Lung (tissue), 12 donors: ENCODE results near the gene DRD2. TPM values are rescaled to one million over a fixed set of nuclear protein-coding genes. Genes with fewer than 3 reads are reported as not detected.

Experiments
- ATAC-seq: fragments of 200-7000 bp; cut with Tn5 transposase; one replicate; pipeline ENCODE4 v1.9.1; 2020; ENCODE audit warnings: moderate number of reproducible peaks; ENCODE audit not compliant: insufficient read depth, low FRiP score
- DNase-seq, 3 donors: peaks; one replicate each; pipeline ENCODE4 v3.0.0-alpha.2; 2013 to 2017
- H3K27ac ChIP-seq, 2 donors: one replicate each; pipeline ENCODE4 v1.5.1; 2013; ENCODE audit warnings: mild to moderate bottlenecking in 2 of 2, moderate library complexity in 2 of 2, control low read depth in 1 of 2, inconsistent platforms in 1 of 2, low read depth in 1 of 2, low read length in 1 of 2
- H3K27me3 ChIP-seq, 3 donors: one replicate each; pipeline ENCODE4 v1.5.1; 2013; ENCODE audit warnings: low read length in 2 of 3; ENCODE audit not compliant: control insufficient read depth in 3 of 3, insufficient read depth in 3 of 3
- H3K36me3 ChIP-seq, 4 donors: one replicate each; pipeline ENCODE4 v1.5.1; 2013; ENCODE audit warnings: low read length in 4 of 4, mild to moderate bottlenecking in 1 of 4, moderate library complexity in 1 of 4; ENCODE audit not compliant: control insufficient read depth in 4 of 4, insufficient read depth in 4 of 4
- H3K4me1 ChIP-seq, 5 donors: one replicate each; pipeline ENCODE4 v1.5.1; 2013; ENCODE audit warnings: low read length in 5 of 5, mild to moderate bottlenecking in 2 of 5, moderate library complexity in 1 of 5; ENCODE audit not compliant: control insufficient read depth in 5 of 5, insufficient read depth in 5 of 5
- H3K4me3 ChIP-seq: one replicate; pipeline ENCODE4 v1.5.1; 2013; ENCODE audit warnings: mild to moderate bottlenecking, control low read depth, moderate library complexity
- H3K9ac ChIP-seq, 2 donors: one replicate each; pipeline ENCODE4 v1.5.1; 2013; ENCODE audit warnings: low read length in 2 of 2, control low read depth in 1 of 2; ENCODE audit not compliant: insufficient read depth in 1 of 2
- H3K9me3 ChIP-seq, 4 donors: one replicate each; pipeline ENCODE4 v1.5.1; 2013; ENCODE audit warnings: low read length in 3 of 4, mild to moderate bottlenecking in 1 of 4, moderate library complexity in 1 of 4; ENCODE audit not compliant: control insufficient read depth in 4 of 4, insufficient read depth in 3 of 4
- CTCF ChIP-seq: IDR thresholded peaks from 2 replicates; pipeline ENCODE4 v1.5.1; 2012; ENCODE audit warnings: mild to moderate bottlenecking; ENCODE audit errors: control extremely low read depth, extremely low read depth
- WGBS, 2 donors: extraction: QIAGEN DNeasy Blood & Tissue Kit; methylation state at CpG; one replicate each; pipeline ENCODE4 v1.1.7; 2013; 5-methylcytosine and 5-hydroxymethylcytosine counted together
- polyA plus RNA-seq, 2 donors: library from polyadenylated mRNA; stranded (reverse); fragments of 200-250 nt; gene quantifications; one replicate each; pipeline ENCODE4 v1.2.1, GENCODE V29; 2013
- total RNA-seq, 2 donors: library from RNA; depleted of rRNA in 1 of 2; stranded (reverse); fragments of >200 nt in 1 of 2; gene quantifications; one replicate each; pipeline ENCODE4 v1.2.1, GENCODE V29; 2014 to 2021
- donor health status: control.
- donor health status: control.
- donor health status: Bipolar disorder and iron deficiency.
- donor health status: healthy.
- donor health status: DM: yes; HTN: yes; CAD: no.

The DRD2 gene
- total and polyA plus RNA-seq, 4 donors: 0.08 to 0.28 TPM; not detected in 2

DNA sequence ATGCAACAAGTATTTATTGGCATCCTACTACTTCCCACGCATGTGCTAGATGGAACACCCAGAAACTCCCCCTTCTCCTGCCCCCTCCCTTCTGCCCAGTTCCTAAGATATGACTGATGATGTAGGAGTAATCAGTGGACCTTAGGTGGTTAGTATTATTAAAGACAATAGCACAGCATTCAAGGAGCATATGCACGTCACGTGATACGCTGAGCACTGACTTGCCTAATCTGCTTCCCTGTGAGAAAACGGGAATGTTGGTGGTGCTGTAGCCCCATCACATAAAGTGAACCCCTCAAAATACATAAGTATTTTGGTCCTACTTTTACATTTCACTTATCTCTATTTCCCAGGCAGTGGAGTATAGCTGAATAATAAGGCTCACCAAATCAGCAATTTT is 12.4 kb downstream of the DRD2 start:
- no peak for TF ChIP-seq CTCF
- Histone ChIP-seq H3K4me1 (no peaks in the 10 kb centered on the region), H3K4me3 (no peak overlapping the region), H3K36me3 (no peaks in the 10 kb centered on the region), H3K27me3 (peaks cover 0 to 4% (median 0%) of the 10 kb centered on the region in 3 donors), H3K27ac (no peak overlapping the region), H3K9ac (no peak overlapping the region), H3K9me3 (no peaks in the 10 kb centered on the region)
- ATAC-seq (no peak), DNase-seq (no peak)
- WGBS, 2 donors: 87 to 90% methylated on average over 5 of the region's 5 CpGs

- H3K36me3 ChIP-seq: no peaks in the 10 kb centered on the region
- H3K27ac ChIP-seq: no peak overlapping the region
- no peaks in the 10 kb centered on the region for H3K4me1 ChIP-seq
- ATAC-seq: no peak
- no peak overlapping the region for H3K9ac ChIP-seq
- H3K4me3 ChIP-seq: no peak overlapping the region
- TF ChIP-seq CTCF: no peak
- peaks cover 0 to 4% (median 0%) of the 10 kb centered on the region in 3 donors for H3K27me3 ChIP-seq
- 78 to 80% methylated on average over 3 of the region's 3 CpGs for WGBS, 2 donors
- DNase-seq: no peak
- H3K9me3 ChIP-seq: no peaks in the 10 kb centered on the region
Observed at GRCh38 chr11:113461639-113462038, 13.6 kb downstream of the DRD2 start.

DNA sequence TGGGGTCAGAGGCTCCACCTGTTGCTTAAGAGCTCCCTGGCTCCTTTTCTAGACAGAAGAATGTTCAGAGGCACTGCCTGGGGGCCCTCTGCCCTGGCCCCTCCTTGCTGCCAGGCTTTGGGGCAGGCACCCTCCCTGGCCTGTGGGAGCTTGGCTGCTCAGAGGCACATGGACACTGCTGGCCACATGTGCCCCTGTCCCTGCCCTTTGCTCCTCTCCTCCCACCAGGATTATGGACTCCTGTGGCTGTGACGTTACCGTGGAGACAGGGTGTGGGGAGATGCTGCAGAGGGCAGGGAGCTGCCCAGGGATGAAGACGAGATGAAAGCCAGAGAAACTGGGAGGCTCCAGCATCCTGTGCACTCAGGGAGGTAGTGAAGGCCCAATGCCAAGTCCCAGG is 14.7 kb downstream of the DRD2 start:
- 66 to 68% methylated on average over 3 of the region's 3 CpGs for WGBS, 2 donors
- H3K9me3 ChIP-seq: no peaks in the 10 kb centered on the region
- H3K27me3 ChIP-seq: no peaks in the 10 kb centered on the region
- DNase-seq: no peak
- H3K9ac ChIP-seq: no peak overlapping the region
- no peak overlapping the region for H3K4me3 ChIP-seq
- H3K36me3 ChIP-seq: no peaks in the 10 kb centered on the region
- ATAC-seq: no peak
- no peak overlapping the region for H3K27ac ChIP-seq
- H3K4me1 ChIP-seq: no peaks in the 10 kb centered on the region
- TF ChIP-seq CTCF: no peak

- Histone ChIP-seq H3K36me3 (no peaks in the 10 kb centered on the region), H3K27ac (no peak overlapping the region), H3K4me3 (no peak overlapping the region), H3K9me3 (no peaks in the 10 kb centered on the region), H3K27me3 (no peaks in the 10 kb centered on the region), H3K9ac (no peak overlapping the region), H3K4me1 (no peaks in the 10 kb centered on the region)
- no peak for TF ChIP-seq CTCF
- DNase-seq: no peak
- no peak for ATAC-seq
- 52% methylated on average over 1 of the region's 1 CpG for WGBS, 2 donors
Observed at GRCh38 chr11:113458189-113458588, 17.0 kb downstream of the DRD2 start.
